ENCODE results near the gene CTSD. TPM values are rescaled to one million over a fixed set of nuclear protein-coding genes. Genes with fewer than 3 reads are reported as not detected.
A peak's percentile ranks its signal among the peaks of the same experiment; 100 is the strongest.

The CTSD gene
- total RNA-seq, 6 donors from 2014 or later: 993 to 3,355 (median 2,221) TPM

- DNase-seq (peak in 1 of 2 donors; percentile 59), ATAC-seq (ENCODE audit: low FRiP score in 2 of 2) (no peak)
- no peaks in the 10 kb centered on the region for H3K36me3 ChIP-seq
- H3K9me3 ChIP-seq: peaks cover 0 to 3% (median 0%) of the 10 kb centered on the region in 4 donors
- peak overlapping the region in 2 of 4 donors; percentile 80 to 90 for H3K27ac ChIP-seq
- no peaks in the 10 kb centered on the region for H3K27me3 ChIP-seq
- WGBS, 2 donors: 83 to 84% methylated on average over 29 to 33 of the region's 34 CpGs
- TF ChIP-seq CTCF (IDR thresholded peaks at IDR 0.05): no peak
- no peak for TF ChIP-seq EP300 (IDR thresholded peaks at IDR 0.05)
- TF ChIP-seq POLR2AphosphoS5 (IDR thresholded peaks at IDR 0.05): no peak
- peaks cover 0 to 36% (median 21%) of the 10 kb centered on the region in 4 donors for H3K4me1 ChIP-seq
- no peak overlapping the region for H3K4me3 ChIP-seq
Observed at GRCh38 chr11:1779806-1780699, 16.3 kb upstream of the CTSD start.

DNA sequence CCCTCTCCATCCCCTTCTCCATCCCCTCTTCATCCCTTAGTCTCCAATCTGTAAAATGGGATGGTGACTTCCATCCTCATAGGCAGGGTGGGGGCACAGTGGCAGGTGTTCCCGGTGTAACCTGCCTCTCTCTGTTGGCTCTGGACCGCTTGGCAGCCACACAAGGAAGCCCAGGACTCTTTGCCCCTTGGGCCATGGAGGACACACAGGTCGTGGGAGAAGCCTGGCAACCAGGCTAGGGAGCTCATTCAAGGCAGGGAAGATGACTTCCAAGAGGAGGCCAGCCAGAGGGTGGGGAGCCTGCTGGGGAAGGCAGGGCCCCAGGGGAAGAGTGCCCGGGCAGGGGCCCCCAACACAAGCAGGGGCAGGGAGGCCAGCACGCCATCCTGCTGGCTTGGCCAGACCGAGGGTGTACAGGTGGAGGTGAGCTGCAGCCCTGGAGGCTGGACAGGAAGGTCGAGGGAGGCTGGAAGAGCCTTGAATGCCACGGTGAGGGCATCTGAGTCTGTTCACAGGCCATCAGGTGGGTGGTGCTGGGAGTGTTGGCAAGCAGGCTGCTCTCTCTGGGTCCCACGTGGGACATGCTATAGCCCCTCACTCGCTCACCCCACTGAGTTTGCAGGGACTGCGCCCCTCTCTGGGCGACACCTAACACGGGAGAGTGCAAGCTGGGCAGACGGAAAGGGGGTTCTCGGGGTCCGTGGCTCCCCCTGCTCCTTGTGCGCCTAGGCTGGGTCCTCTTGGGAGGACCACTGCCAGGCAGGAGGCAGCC lies 15.5 kb upstream of the CTSD start:
- H3K4me1 ChIP-seq: peaks cover 0 to 36% (median 21%) of the 10 kb centered on the region in 4 donors
- WGBS, 2 donors: 80 to 84% methylated on average over 12 to 14 of the region's 17 CpGs
- no peaks in the 10 kb centered on the region for H3K36me3 ChIP-seq
- H3K4me3 ChIP-seq: no peak overlapping the region
- peaks cover 0 to 3% (median 0%) of the 10 kb centered on the region in 4 donors for H3K9me3 ChIP-seq
- peak in 1 of 2 donors; percentile 64 for DNase-seq
- ATAC-seq (ENCODE audit: low FRiP score in 2 of 2): no peak
- H3K27me3 ChIP-seq: no peaks in the 10 kb centered on the region
- no peak for TF ChIP-seq POLR2AphosphoS5 (IDR thresholded peaks at IDR 0.05)
- TF ChIP-seq EP300 (IDR thresholded peaks at IDR 0.05): no peak
- no peak for TF ChIP-seq CTCF (IDR thresholded peaks at IDR 0.05)
- no peak for TF ChIP-seq POLR2A (IDR thresholded peaks at IDR 0.05)
- H3K27ac ChIP-seq: peak overlapping the region in 1 of 4 donors; percentile 79

GRCh38 chr11:1778141-1778911 lies 14.6 kb upstream of the CTSD start:
- Histone ChIP-seq H3K9me3 (peaks cover 0 to 3% (median 0%) of the 10 kb centered on the region in 4 donors), H3K27ac (peak overlapping the region; percentile 61 to 84 (median 73)), H3K36me3 (no peaks in the 10 kb centered on the region), H3K27me3 (no peaks in the 10 kb centered on the region), H3K4me3 (no peak overlapping the region), H3K4me1 (peaks cover 0 to 35% (median 21%) of the 10 kb centered on the region in 4 donors)
- DNase-seq (no peak), ATAC-seq (ENCODE audit: low FRiP score in 2 of 2) (peak in 1 of 2 donors; percentile 24)
- no peak for TF ChIP-seq POLR2AphosphoS5 (IDR thresholded peaks at IDR 0.05)
- TF ChIP-seq CTCF (IDR thresholded peaks at IDR 0.05): no peak
- peak in 1 of 4 donors; percentile 4 for TF ChIP-seq POLR2A (IDR thresholded peaks at IDR 0.05)
- 64 to 67% methylated on average over 6 to 14 of the region's 14 CpGs for WGBS, 2 donors

GRCh38 chr11:1777737-1778136 lies 14.0 kb upstream of the CTSD start:
- peak in 1 of 2 donors; percentile 15 for ATAC-seq (ENCODE audit: low FRiP score in 2 of 2)
- Histone ChIP-seq H3K27ac (peak overlapping the region; percentile 61 to 84 (median 73)), H3K27me3 (no peaks in the 10 kb centered on the region), H3K9me3 (peaks cover 0 to 3% (median 0%) of the 10 kb centered on the region in 4 donors), H3K4me3 (no peak overlapping the region), H3K4me1 (peaks cover under 1 to 38% (median 24%) of the 10 kb centered on the region in 4 donors), H3K36me3 (no peaks in the 10 kb centered on the region)
- TF ChIP-seq POLR2A (IDR thresholded peaks at IDR 0.05) (no peak), EP300 (IDR thresholded peaks at IDR 0.05) (peak in 2 of 4 donors; percentile 11 to 25), POLR2AphosphoS5 (IDR thresholded peaks at IDR 0.05) (peak in 1 of 2 donors; percentile 20), CTCF (IDR thresholded peaks at IDR 0.05) (no peak)
- 53 to 65% methylated on average over 2 of the region's 2 CpGs for WGBS, 2 donors
- DNase-seq: peak; percentile 35 to 71
